Endothelial cell of umbilical vein (primary cell): ENCODE data around the gene PPP1R7. TPM values are rescaled to one million over a fixed set of nuclear protein-coding genes. Genes with fewer than 3 reads are reported as not detected.

ENCODE experiments used
- BruUV-seq: library from RNA; stranded (reverse); fragments of 400-500 nt; replicated peaks from 2 replicates; lab custom pipeline; 2021; lab: Mats Ljungman, UMichigan
- CTCF ChIA-PET: fragments of 300-600, 350-600 bp; sonication (Branson Sonifier 250); formaldehyde crosslinking; loops from one replicate; lab custom pipeline; 2021; ENCODE audit warnings: antibody characterized with exemption, inconsistent platforms; lab: Charles Lee
- POLR2A ChIA-PET: fragments of 300-600, 350-600 bp; sonication (Branson Sonifier 250); formaldehyde crosslinking; loops from one replicate; lab custom pipeline; 2021; ENCODE audit warnings: antibody characterized with exemption, inconsistent platforms; lab: Charles Lee
- DNase-seq: peaks from one replicate; pipeline ENCODE4 v3.0.0-alpha.2; 2011; ENCODE audit warnings: low read depth, low spot score
- FAIRE-seq: peaks from 2 replicates; lab custom pipeline; 2011; peaks lifted over from hg19 to GRCh38; lab: Jason Lieb, UNC
- H2AFZ ChIP-seq: 2 replicates; pipeline ENCODE4 v1.6.0; 2012; ENCODE audit warnings: low read depth, low read length, control low read depth, inconsistent platforms
- H3K27ac ChIP-seq: 2 replicates; pipeline ENCODE4 v1.5.1; 2011; ENCODE audit warnings: low read depth, mild to moderate bottlenecking, control low read depth, low read length, moderate library complexity; ENCODE audit not compliant: insufficient read depth
- H3K27me3 ChIP-seq, 2 experiments: 2 replicates each; pipeline versions ENCODE4 v1.6.0 to v1.6.1; 2011; ENCODE audit warnings: low read length in 2 of 2, mixed read lengths in 1 of 2; ENCODE audit not compliant: control insufficient read depth in 2 of 2, insufficient read depth in 2 of 2
- H3K36me3 ChIP-seq, 2 experiments: 2 replicates in 1 of 2; 3 replicates in 1 of 2; pipeline ENCODE4 v1.5.1; 2011; ENCODE audit warnings: low read length in 2 of 2, mild to moderate bottlenecking in 1 of 2, moderate library complexity in 1 of 2; ENCODE audit not compliant: control insufficient read depth in 2 of 2, insufficient read depth in 2 of 2; ENCODE audit errors: extremely low read depth in 1 of 2
- H3K4me1 ChIP-seq: 3 replicates; pipeline ENCODE4 v1.5.1; 2011; ENCODE audit warnings: mild to moderate bottlenecking, low read length; ENCODE audit not compliant: control insufficient read depth, insufficient read depth; ENCODE audit errors: extremely low read depth
- H3K4me2 ChIP-seq: 2 replicates; pipeline ENCODE4 v1.6.1; 2011; ENCODE audit warnings: low read length, control low read depth, mixed read lengths; ENCODE audit not compliant: insufficient read depth
- H3K4me3 ChIP-seq, 3 experiments: fragments of 200-600 bp in 1 of 3; sonication (generic), shearing (Covaris generic) in 1 of 3; replicated peaks in 1 of 3; 2 replicates each; pipeline ENCODE4 v1.5.1; 2011 to 2016; ENCODE audit warnings: control low read depth in 3 of 3, low read length in 3 of 3, mild to moderate bottlenecking in 2 of 3, inconsistent platforms in 1 of 3, low read depth in 1 of 3, moderate library complexity in 1 of 3; ENCODE audit not compliant: insufficient read depth in 1 of 3
- H3K79me2 ChIP-seq: 2 replicates; pipeline ENCODE4 v1.6.0; 2012; ENCODE audit warnings: low read length, inconsistent platforms; ENCODE audit not compliant: control insufficient read depth, insufficient read depth
- H3K9ac ChIP-seq: replicated peaks from 2 replicates; pipeline ENCODE3; 2011; ENCODE audit warnings: low read length, control low read depth; ENCODE audit not compliant: insufficient read depth; ENCODE audit errors: extremely low read depth
- H3K9me1 ChIP-seq: replicated peaks from 3 replicates; pipeline ENCODE4 v1.6.0; 2011; ENCODE audit warnings: mild to moderate bottlenecking, low read length; ENCODE audit not compliant: control insufficient read depth, insufficient read depth; ENCODE audit errors: extremely low read depth
- H3K9me3 ChIP-seq: replicated peaks from 2 replicates; pipeline ENCODE4 v1.5.1; 2012; ENCODE audit warnings: low read length, inconsistent platforms; ENCODE audit not compliant: control insufficient read depth, insufficient read depth
- H4K20me1 ChIP-seq: replicated peaks from 2 replicates; pipeline ENCODE3; 2011; ENCODE audit warnings: mild to moderate bottlenecking, low read length; ENCODE audit not compliant: control insufficient read depth, insufficient read depth; ENCODE audit errors: extremely low read depth
- CTCF ChIP-seq, 2 donors: IDR thresholded peaks; 1 replicate in 1 of 2; 2 replicates in 1 of 2; pipeline ENCODE4 v1.5.1; 2011; ENCODE audit warnings: low read length in 2 of 2, mild to moderate bottlenecking in 2 of 2, moderate library complexity in 2 of 2, control low read depth in 1 of 2, inconsistent platforms in 1 of 2, low read depth in 1 of 2; ENCODE audit not compliant: insufficient read depth in 1 of 2; ENCODE audit errors: extremely low read depth in 1 of 2
- EZH2 ChIP-seq: IDR thresholded peaks from 2 replicates; pipeline ENCODE4 v1.6.1; 2012; ENCODE audit warnings: borderline replicate concordance, low read depth, mild to moderate bottlenecking, moderate library complexity, low read length, inconsistent platforms; ENCODE audit not compliant: severe bottlenecking
- FOS ChIP-seq: IDR thresholded peaks from 2 replicates; pipeline ENCODE4 v1.6.1; 2011; ENCODE audit warnings: mild to moderate bottlenecking, low read length, moderate library complexity, borderline replicate concordance; ENCODE audit not compliant: insufficient read depth
- GATA2 ChIP-seq: IDR thresholded peaks from 2 replicates; pipeline ENCODE4 v1.7.0; 2011; ENCODE audit warnings: low read depth, mild to moderate bottlenecking, moderate library complexity, mixed read lengths, low read length; ENCODE audit not compliant: insufficient read length, insufficient read depth
- JUN ChIP-seq: IDR thresholded peaks from 2 replicates; pipeline ENCODE4 v1.6.1; 2011; ENCODE audit warnings: borderline replicate concordance, low read depth; ENCODE audit not compliant: insufficient read length, insufficient read depth
- MYC ChIP-seq: IDR thresholded peaks from one replicate; pipeline ENCODE4 v1.6.1; 2011; ENCODE audit warnings: mild to moderate bottlenecking, low read depth, low read length
- POLR2A ChIP-seq: IDR thresholded peaks from 2 replicates; pipeline ENCODE4 v1.6.1; 2012; ENCODE audit warnings: low read depth, mild to moderate bottlenecking, control low read depth, low read length
- POLR2AphosphoS5 ChIP-seq: IDR thresholded peaks from 2 replicates; pipeline ENCODE4 v1.6.1; 2012; ENCODE audit warnings: low read depth, mild to moderate bottlenecking, control low read depth, low read length, moderate library complexity; ENCODE audit not compliant: insufficient read depth
- dilution Hi-C: fragments of 300-500 bp; cut with MboI; formaldehyde crosslinking; loops from one replicate; pipeline ENCODE4 v1.15.0; 2019; ENCODE audit warnings: low sequenced_read_pairs; ENCODE audit not compliant: extremely low pct_ligation_motif_present
- intact Hi-C: fragments of 100-400 bp; cut with micrococcal nuclease; formaldehyde crosslinking; loops from one replicate; pipeline ENCODE4 v1.10.0; 2022
- polyA plus RNA-seq, 4 experiments: library from polyadenylated mRNA; depleted of rRNA in 3 of 4; stranded (reverse) in 3 of 4; unstranded in 1 of 4; fragments of >200 nt; gene quantifications; 2 replicates each; pipeline versions ENCODE4 v1.2.1 to v1.2.3, GENCODE V29; 2011 to 2012; ENCODE audit warnings: missing spikeins in 1 of 4
- total RNA-seq: library from RNA; stranded (reverse); gene quantifications from 2 replicates; pipeline ENCODE4 v1.2.3, GENCODE V29; 2021
- TF ChIP-seq, protein P1 (sequence below): IDR thresholded peaks from 2 replicates; pipeline ENCODE4 v1.6.1; 2011; ENCODE audit not compliant: insufficient read depth, insufficient read length

PPP1R7 gene
- total and polyA plus RNA-seq, 2 donors (not counting 3 experiments of a cell fraction or from before 2014, with no cell fraction given), result 30.3 to 60.8 TPM

- no peak for FAIRE-seq
- intact Hi-C loops, result no loop called here
Measured at GRCh38 chr2:241187918-241188234, 37.6 kb downstream of the PPP1R7 start.

More at GRCh38 chr2:241187918-241188234, 37.6 kb downstream of the PPP1R7 start:
- Histone ChIP-seq H3K4me1 (no peaks in the 10 kb centered on the region), H3K4me2 (no peak overlapping the region), H3K36me3 (peaks cover 0 to 2% of the 10 kb centered on the region in 2 experiments), H3K27ac (no peak overlapping the region), H3K27me3 (no peaks in the 10 kb centered on the region), H3K9me1 (no peaks in the 10 kb centered on the region), H4K20me1 (no peaks in the 10 kb centered on the region), H3K4me3 (no peak overlapping the region), H2AFZ (no peak overlapping the region), H3K79me2 (no peaks in the 10 kb centered on the region), H3K9ac (no peak overlapping the region), H3K9me3 (no peaks in the 10 kb centered on the region)
- BruUV-seq, result no TSS peak
- dilution Hi-C loops, result no loop called here
- ChIA-PET CTCF (no interaction called here), POLR2A (no interaction called here)
- no peak for TF ChIP-seq CTCF (IDR thresholded peaks at IDR 0.05; ENCODE audit: extremely low read depth in 1 of 2, insufficient read depth in 1 of 2, low read depth in 1 of 2, low read length in 2 of 2)
- no peak for TF ChIP-seq FOS
- TF ChIP-seq POLR2AphosphoS5, result no peak
- TF ChIP-seq POLR2A, result no peak
- TF ChIP-seq, protein P1, sequence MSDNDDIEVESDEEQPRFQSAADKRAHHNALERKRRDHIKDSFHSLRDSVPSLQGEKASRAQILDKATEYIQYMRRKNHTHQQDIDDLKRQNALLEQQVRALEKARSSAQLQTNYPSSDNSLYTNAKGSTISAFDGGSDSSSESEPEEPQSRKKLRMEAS, result no peak
- TF ChIP-seq MYC, result no peak
- no peak for TF ChIP-seq JUN
- TF ChIP-seq GATA2, result no peak
- TF ChIP-seq EZH2, result no peak
- DNase-seq, result no peak
